Duodenal mucosa (tissue), 2 donors: Measurements from ENCODE around the gene WDR55.
"Not testable (repeated sequence)": the region's sequence is repeated elsewhere in the genome, so short reads cannot be mapped to it uniquely, and the experiment has no call there.

Experiments
- H3K27ac ChIP-seq: one replicate; pipeline ENCODE4 v1.7.0; 2013; ENCODE audit warnings: low read depth, low read length
- H3K27me3 ChIP-seq, 2 donors: one replicate each; pipeline ENCODE4 v1.7.0; 2013; ENCODE audit warnings: low read length in 2 of 2, control low read depth in 1 of 2; ENCODE audit not compliant: insufficient read depth in 2 of 2, control insufficient read depth in 1 of 2
- H3K36me3 ChIP-seq, 2 donors: one replicate each; pipeline ENCODE4 v1.7.0; 2013; ENCODE audit warnings: low read length in 2 of 2, control low read depth in 1 of 2; ENCODE audit not compliant: insufficient read depth in 2 of 2, control insufficient read depth in 1 of 2
- H3K4me1 ChIP-seq, 2 donors: one replicate each; pipeline ENCODE4 v1.7.0; 2013; ENCODE audit warnings: low read length in 2 of 2, control low read depth in 1 of 2; ENCODE audit not compliant: insufficient read depth in 2 of 2, control insufficient read depth in 1 of 2
- H3K4me3 ChIP-seq, 2 donors: one replicate each; pipeline ENCODE4 v1.7.0; 2013; ENCODE audit warnings: low read length in 2 of 2, low read depth in 1 of 2
- H3K9ac ChIP-seq, 2 donors: one replicate each; pipeline ENCODE4 v1.7.0; 2013; ENCODE audit warnings: low read length in 2 of 2, low read depth in 1 of 2
- H3K9me3 ChIP-seq, 2 donors: one replicate each; pipeline ENCODE4 v1.7.0; 2013; ENCODE audit warnings: low read length in 2 of 2, control low read depth in 1 of 2; ENCODE audit not compliant: control insufficient read depth in 1 of 2

Gene WDR55

GRCh38 chr5:140708787-140709186 lies 44.1 kb downstream of the WDR55 start:
- not testable (repeated sequence) for H3K9me3 ChIP-seq, H3K27ac ChIP-seq, H3K27me3 ChIP-seq, H3K9ac ChIP-seq, H3K4me3 ChIP-seq
- Histone ChIP-seq H3K4me1 (peaks cover 0 to 12% of the 10 kb centered on the region in 2 donors), H3K36me3 (peaks cover 19 to 32% of the 10 kb centered on the region in 2 donors)

GRCh38 chr5:140710899-140711552 lies 46.3 kb downstream of the WDR55 start:
- Histone ChIP-seq H3K9ac (peak overlapping the region; percentile 54 to 88), H3K27me3 (no peaks in the 10 kb centered on the region), H3K36me3 (peaks cover 2 to 9% of the 10 kb centered on the region in 2 donors), H3K4me3 (peak overlapping the region; percentile 70 to 100), H3K9me3 (no peaks in the 10 kb centered on the region), H3K4me1 (peaks cover 0 to 12% of the 10 kb centered on the region in 2 donors), H3K27ac (peak overlapping the region; percentile 60)

GRCh38 chr5:140711794-140712193 lies 47.1 kb downstream of the WDR55 start:
- no peak overlapping the region for H3K27ac ChIP-seq
- peak overlapping the region; percentile 70 to 100 for H3K4me3 ChIP-seq
- peaks cover 0 to 12% of the 10 kb centered on the region in 2 donors for H3K4me1 ChIP-seq
- H3K9ac ChIP-seq, result no peak overlapping the region
- no peaks in the 10 kb centered on the region for H3K27me3 ChIP-seq
- peaks cover 0 to 3% of the 10 kb centered on the region in 2 donors for H3K36me3 ChIP-seq
- no peaks in the 10 kb centered on the region for H3K9me3 ChIP-seq

- no peaks in the 10 kb centered on the region for H3K27me3 ChIP-seq
- H3K4me1 ChIP-seq, result peaks cover 0 to 12% of the 10 kb centered on the region in 2 donors
- H3K9me3 ChIP-seq, result no peaks in the 10 kb centered on the region
- H3K9ac ChIP-seq, result no peak overlapping the region
- no peaks in the 10 kb centered on the region for H3K36me3 ChIP-seq
- no peak overlapping the region for H3K27ac ChIP-seq
- H3K4me3 ChIP-seq, result no peak overlapping the region
These were observed 48.9 kb downstream of the WDR55 start for GRCh38 chr5:140713562-140714094.

- H3K36me3 ChIP-seq, H3K27me3 ChIP-seq, H3K27ac ChIP-seq, H3K9me3 ChIP-seq, H3K9ac ChIP-seq, H3K4me3 ChIP-seq, H3K4me1 ChIP-seq: not testable (repeated sequence)
These were observed 51.5 kb downstream of the WDR55 start for GRCh38 chr5:140716238-140716637.

- Histone ChIP-seq H3K4me1 (no peaks in the 10 kb centered on the region), H3K4me3 (peak overlapping the region; percentile 46 to 63), H3K36me3 (no peaks in the 10 kb centered on the region), H3K27me3 (no peaks in the 10 kb centered on the region), H3K27ac (no peak overlapping the region), H3K9ac (peak overlapping the region in 1 of 2 donors; percentile 25), H3K9me3 (no peaks in the 10 kb centered on the region)
These were observed 53.5 kb downstream of the WDR55 start for GRCh38 chr5:140718266-140718592.

- H3K27me3 ChIP-seq, H3K4me1 ChIP-seq, H3K9ac ChIP-seq, H3K9me3 ChIP-seq, H3K4me3 ChIP-seq, H3K36me3 ChIP-seq, H3K27ac ChIP-seq: not testable (repeated sequence)
These were observed 56.0 kb downstream of the WDR55 start for GRCh38 chr5:140720738-140721137.

GRCh38 chr5:140721395-140721794 lies 56.7 kb downstream of the WDR55 start:
- not testable (repeated sequence) for H3K9ac ChIP-seq, H3K4me1 ChIP-seq, H3K27ac ChIP-seq, H3K9me3 ChIP-seq, H3K36me3 ChIP-seq, H3K27me3 ChIP-seq, H3K4me3 ChIP-seq
